ENCODE results near the gene AKAP12.

Gene AKAP12

GRCh38 chr6:151240036-151240685, 394 bp downstream of the AKAP12 start:
- POLR2A ChIA-PET = interaction anchor here (1.1 to 1.7 kb wide), 4 partner anchors 15 to 56 kb away, joined by 3 to 5 read pairs (median 4); no protein-coding TSS in a partner anchor
- peak; percentile 87 for DNase-seq (ENCODE audit: extremely low spot score)
- CTCF ChIA-PET = interaction anchor here (0.6 to 1.5 kb wide), 3 partner anchors 12 to 162 kb away, joined by 3 to 4 read pairs (median 3); no protein-coding TSS in a partner anchor

DNA sequence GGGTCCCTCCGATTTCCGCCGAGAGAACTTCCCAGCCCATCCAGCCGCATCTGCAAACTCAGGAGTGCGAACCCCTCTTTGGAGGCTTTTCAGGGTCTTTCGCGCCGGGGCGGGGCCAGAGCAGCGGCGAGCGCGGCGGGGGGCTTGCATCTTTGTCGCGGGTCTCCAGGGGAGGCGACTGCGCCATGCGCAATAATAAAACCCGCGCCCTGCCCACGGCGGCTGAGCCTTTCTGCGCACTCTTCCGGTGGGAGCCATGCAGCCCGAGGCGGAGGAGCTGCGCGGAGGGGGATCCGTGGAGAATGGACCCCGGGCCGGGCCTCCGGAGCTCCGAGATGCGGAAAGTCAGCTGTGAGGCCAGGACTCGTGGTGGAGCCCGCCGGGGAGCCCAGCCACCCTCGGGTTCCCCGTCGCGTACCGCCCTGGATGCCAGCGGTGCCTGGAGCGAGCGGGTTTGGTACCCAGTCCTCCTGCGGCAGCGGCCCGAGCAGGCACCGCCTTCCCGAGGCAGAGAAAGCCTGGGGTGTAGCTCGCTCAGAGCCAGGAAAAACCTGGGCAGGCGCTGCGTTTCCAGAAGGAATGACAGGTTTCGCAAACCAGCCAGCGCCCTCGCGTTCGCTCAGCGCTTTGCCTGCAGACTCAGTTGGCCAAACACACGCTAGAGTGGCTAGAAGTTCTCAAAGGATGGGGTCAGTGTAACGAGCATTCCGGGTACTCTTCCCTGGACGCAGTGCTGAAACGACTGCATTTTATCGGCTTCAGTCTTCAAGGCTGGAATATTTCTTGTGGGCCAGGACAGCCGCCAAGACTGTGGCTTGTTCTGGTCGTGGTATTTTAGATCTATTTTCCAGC, 1.2 kb downstream of the AKAP12 start:
- TF ChIP-seq BHLHE40 (IDR thresholded peaks at IDR 0.05; ENCODE audit: borderline replicate concordance) = no peak
- no peak for TF ChIP-seq ZNF384 (IDR thresholded peaks at IDR 0.05)
- ChIA-PET POLR2A (interaction anchor here (0.6 to 1.7 kb wide), 6 partner anchors 14 to 640 kb away, joined by 3 to 5 read pairs (median 4); no protein-coding TSS in a partner anchor), CTCF (interaction anchor here (0.6 to 1.5 kb wide), 4 partner anchors 12 to 162 kb away, joined by 3 to 4 read pairs (median 3); no protein-coding TSS in a partner anchor)
- DNase-seq (ENCODE audit: extremely low spot score) = peak; percentile 65

More at GRCh38 chr6:151240036-151240685, 394 bp downstream of the AKAP12 start:
- TF ChIP-seq CTBP1 (IDR thresholded peaks at IDR 0.05; ENCODE audit: borderline replicate concordance) (peak; percentile 80), ZNF384 (IDR thresholded peaks at IDR 0.05) (peak; percentile 80), PKNOX1 (IDR thresholded peaks at IDR 0.05) (no peak)

GRCh38 chr6:151241853-151242252, 2.1 kb downstream of the AKAP12 start:
- no peak for DNase-seq (ENCODE audit: extremely low spot score)
- TF ChIP-seq SUZ12 (IDR thresholded peaks at IDR 0.05) (no peak), ARNT (IDR thresholded peaks at IDR 0.05) (no peak), CTBP1 (IDR thresholded peaks at IDR 0.05; ENCODE audit: borderline replicate concordance) (no peak), BHLHE40 (IDR thresholded peaks at IDR 0.05; ENCODE audit: borderline replicate concordance) (no peak), FOXA1 (IDR thresholded peaks at IDR 0.05) (no peak), FOXM1 (IDR thresholded peaks at IDR 0.05; ENCODE audit: borderline replicate concordance) (no peak), FOXK2 (IDR thresholded peaks at IDR 0.05) (no peak), PKNOX1 (IDR thresholded peaks at IDR 0.05) (no peak), SP1 (IDR thresholded peaks at IDR 0.05) (no peak), HDGF (IDR thresholded peaks at IDR 0.05; ENCODE audit: borderline replicate concordance) (no peak)
- ChIA-PET CTCF (interaction anchor here (0.7 kb wide), 1 partner anchor 50 kb away, joined by 3 read pairs; no protein-coding TSS in a partner anchor), POLR2A (no interaction called here)

DNA sequence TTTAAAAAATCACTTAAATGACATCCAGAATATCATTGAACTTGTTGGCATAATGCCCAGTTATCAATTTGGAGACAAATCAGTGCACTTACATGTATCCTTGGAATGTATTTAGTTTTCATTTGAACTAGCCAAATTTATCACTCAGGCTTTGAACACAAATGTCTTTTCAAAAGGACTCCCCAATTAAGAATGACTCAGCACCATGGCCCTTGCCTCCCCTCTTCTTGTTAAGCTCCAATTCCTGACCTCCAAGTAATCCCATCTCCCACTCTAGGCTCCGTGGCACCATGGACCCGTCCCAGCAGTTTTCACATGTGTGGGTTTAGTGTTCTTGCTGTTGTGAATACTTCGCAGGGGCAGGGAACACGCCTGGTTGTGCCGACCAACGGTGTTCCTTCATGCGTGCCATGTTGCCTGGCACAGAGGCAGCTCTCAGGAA, 2.7 kb downstream of the AKAP12 start:
- POLR2A ChIA-PET = no interaction called here
- no peak for TF ChIP-seq ARNT (IDR thresholded peaks at IDR 0.05)
- TF ChIP-seq HDGF (IDR thresholded peaks at IDR 0.05; ENCODE audit: borderline replicate concordance) = no peak
- no peak for TF ChIP-seq SUZ12 (IDR thresholded peaks at IDR 0.05)
- no peak for TF ChIP-seq FOXM1 (IDR thresholded peaks at IDR 0.05; ENCODE audit: borderline replicate concordance)
- TF ChIP-seq ZNF384 (IDR thresholded peaks at IDR 0.05) = no peak
- no peak for TF ChIP-seq TARDBP (IDR thresholded peaks at IDR 0.05)
- TF ChIP-seq CTBP1 (IDR thresholded peaks at IDR 0.05; ENCODE audit: borderline replicate concordance) = no peak
- DNase-seq (ENCODE audit: extremely low spot score) = no peak
- CTCF ChIA-PET = interaction anchor here (0.7 kb wide), 1 partner anchor 50 kb away, joined by 3 read pairs; no protein-coding TSS in a partner anchor

DNA sequence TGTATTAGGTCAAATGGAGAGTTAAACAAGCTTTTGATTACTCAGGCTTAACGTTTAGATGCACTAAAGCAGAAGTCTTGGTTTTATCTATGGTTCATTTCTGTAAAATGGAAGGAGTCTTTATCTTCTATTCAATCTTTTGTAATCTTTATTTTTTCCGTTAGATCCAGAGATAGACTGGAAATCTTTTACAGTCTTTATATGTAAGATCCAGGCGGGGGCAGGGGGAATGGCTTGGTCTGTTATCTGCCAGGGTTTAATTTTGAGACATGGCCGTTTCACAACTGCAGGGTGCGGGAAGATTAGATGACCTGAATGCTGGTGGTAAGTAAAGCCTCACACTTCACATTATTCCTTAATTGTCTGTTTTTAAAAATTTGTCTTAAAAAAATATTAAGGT, 3.7 kb downstream of the AKAP12 start:
- CTCF ChIA-PET = interaction anchor here (0.6 to 1.4 kb wide), 2 partner anchors 34 to 80 kb away, joined by 3 to 4 read pairs; no protein-coding TSS in a partner anchor
- DNase-seq (ENCODE audit: extremely low spot score) = no peak
- TF ChIP-seq ARNT (IDR thresholded peaks at IDR 0.05) = no peak
- TF ChIP-seq TARDBP (IDR thresholded peaks at IDR 0.05) = no peak
- TF ChIP-seq FOXM1 (IDR thresholded peaks at IDR 0.05; ENCODE audit: borderline replicate concordance) = no peak
- TF ChIP-seq NFRKB (IDR thresholded peaks at IDR 0.05) = no peak
- POLR2A ChIA-PET = no interaction called here

DNA sequence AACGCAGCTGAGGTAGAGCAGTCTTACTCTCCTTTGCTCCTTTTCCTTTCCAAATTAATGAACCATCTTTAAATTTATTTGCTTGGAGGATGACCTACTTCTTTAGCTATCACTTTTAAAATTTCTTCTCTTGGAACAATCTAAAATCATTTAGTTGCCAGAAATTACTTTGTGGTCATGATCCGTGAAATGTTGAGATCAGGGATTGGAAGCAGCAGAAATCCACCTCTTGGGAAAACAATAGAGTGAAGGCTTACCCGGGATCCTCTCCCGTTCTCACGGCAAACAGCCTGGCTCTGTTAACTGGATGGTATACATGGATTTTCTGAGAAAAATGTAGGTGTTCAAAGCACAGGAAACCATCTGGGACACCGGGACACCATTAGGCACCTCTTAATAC, 7.7 kb downstream of the AKAP12 start:
- POLR2A ChIA-PET = no interaction called here
- CTCF ChIA-PET = no interaction called here
- TF ChIP-seq CTBP1 (IDR thresholded peaks at IDR 0.05; ENCODE audit: borderline replicate concordance) = no peak
- no peak for TF ChIP-seq TARDBP (IDR thresholded peaks at IDR 0.05)
- TF ChIP-seq PKNOX1 (IDR thresholded peaks at IDR 0.05) = no peak
- TF ChIP-seq L3MBTL2 (conservative IDR thresholded peaks at IDR 0.05) = no peak
- no peak for TF ChIP-seq ELF4 (IDR thresholded peaks at IDR 0.05)
- no peak for TF ChIP-seq FOXK2 (IDR thresholded peaks at IDR 0.05)
- TF ChIP-seq ARNT (IDR thresholded peaks at IDR 0.05) = no peak
- no peak for TF ChIP-seq HDGF (IDR thresholded peaks at IDR 0.05; ENCODE audit: borderline replicate concordance)
- no peak for TF ChIP-seq FOXM1 (IDR thresholded peaks at IDR 0.05; ENCODE audit: borderline replicate concordance)
- TF ChIP-seq ZNF384 (IDR thresholded peaks at IDR 0.05) = no peak
- no peak for TF ChIP-seq LEF1 (IDR thresholded peaks at IDR 0.05; ENCODE audit: borderline replicate concordance)
- no peak for TF ChIP-seq FOXA1 (IDR thresholded peaks at IDR 0.05)

More for the DNA sequence above, 7.7 kb downstream of the AKAP12 start:
- DNase-seq (ENCODE audit: extremely low spot score) = no peak

Measured in HEK293T (cell line).